GM18951 (cell line): ENCODE results near the gene CAMTA1.

Experiments used
- POLR2A ChIP-seq: IDR thresholded peaks from 4 replicates; pipeline ENCODE4 v1.6.1; 2011; ENCODE audit warnings: mild to moderate bottlenecking; ENCODE audit not compliant: insufficient read length, insufficient read depth; ENCODE audit errors: extremely low read depth
- in situ Hi-C: fragments of 300-500 bp; cut with MboI; formaldehyde crosslinking; loops from one replicate; pipeline ENCODE4 v1.12.0; 2022; ENCODE audit warnings: low sequenced_read_pairs, mixed read lengths, inconsistent platforms; ENCODE audit not compliant: unreplicated experiment

CAMTA1 gene

GRCh38 chr1:6871300-6871972, 86.2 kb downstream of the CAMTA1 start:
- no peak for TF ChIP-seq POLR2A
- in situ Hi-C loops = no loop called here

GRCh38 chr1:6872573-6873261, 87.5 kb downstream of the CAMTA1 start:
- in situ Hi-C loops = no loop called here

GRCh38 chr1:6873298-6874015, 88.2 kb downstream of the CAMTA1 start:
- in situ Hi-C loops = no loop called here
- TF ChIP-seq POLR2A = no peak

More at GRCh38 chr1:6872573-6873261, 87.5 kb downstream of the CAMTA1 start:
- no peak for TF ChIP-seq POLR2A

GRCh38 chr1:6874298-6874697, 89.0 kb downstream of the CAMTA1 start:
- no peak for TF ChIP-seq POLR2A
- in situ Hi-C loops = no loop called here

- TF ChIP-seq POLR2A = no peak
- in situ Hi-C loops = no loop called here
These were observed 95.9 kb downstream of the CAMTA1 start for GRCh38 chr1:6880951-6881690.

- TF ChIP-seq POLR2A = no peak
- in situ Hi-C loops = no loop called here
These were observed 97.2 kb downstream of the CAMTA1 start for GRCh38 chr1:6882414-6882813.

- in situ Hi-C loops = no loop called here
- no peak for TF ChIP-seq POLR2A
These were observed 99.4 kb downstream of the CAMTA1 start for GRCh38 chr1:6884652-6885153.

GRCh38 chr1:6885426-6885825, 100.2 kb downstream of the CAMTA1 start:
- TF ChIP-seq POLR2A = no peak
- in situ Hi-C loops = no loop called here

- in situ Hi-C loops = no loop called here
These were observed 101.3 kb downstream of the CAMTA1 start for GRCh38 chr1:6886523-6886922.

GRCh38 chr1:6888268-6888667, 103.0 kb downstream of the CAMTA1 start:
- in situ Hi-C loops = no loop called here
- no peak for TF ChIP-seq POLR2A

More at GRCh38 chr1:6886523-6886922, 101.3 kb downstream of the CAMTA1 start:
- no peak for TF ChIP-seq POLR2A

- in situ Hi-C loops = no loop called here
- no peak for TF ChIP-seq POLR2A
These were observed 103.6 kb downstream of the CAMTA1 start for GRCh38 chr1:6888870-6889269.

- in situ Hi-C loops = no loop called here
- TF ChIP-seq POLR2A = no peak
These were observed 104.7 kb downstream of the CAMTA1 start for GRCh38 chr1:6889875-6890480.
